ENCODE data around the gene DPCD. TPM values are rescaled to one million over a fixed set of nuclear protein-coding genes. Genes with fewer than 3 reads are reported as not detected.

The DPCD gene
- polyA plus RNA-seq, 1 donor from 2014 or later, result 234 TPM

DNA sequence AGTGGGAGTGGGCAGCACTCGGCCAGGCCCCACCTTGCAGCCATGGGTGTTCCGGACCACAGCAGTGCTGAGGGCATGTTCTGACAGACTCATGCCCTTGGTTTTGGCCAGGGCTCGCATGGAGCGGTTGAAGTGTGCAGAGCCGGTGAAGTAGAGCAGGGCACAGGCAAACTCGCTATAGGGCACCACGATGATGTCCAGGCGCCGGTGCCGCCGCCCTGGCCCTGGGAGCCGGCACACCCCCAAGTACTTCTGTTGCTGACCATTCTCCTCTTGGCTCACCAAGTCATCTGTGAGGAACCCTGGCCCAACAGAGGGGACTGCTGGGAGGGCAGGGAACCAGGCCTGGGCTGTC, 8.6 kb upstream of the DPCD start:
- no peaks in the 10 kb centered on the region for H3K27me3 ChIP-seq (ENCODE audit: insufficient read depth, low read depth, low read length)
- no peaks in the 10 kb centered on the region for H4K20me1 ChIP-seq (ENCODE audit: insufficient read depth)
- no peaks in the 10 kb centered on the region for H3K9me2 ChIP-seq (ENCODE audit: insufficient read depth, low read length)
- no peak overlapping the region for H3K4me2 ChIP-seq (ENCODE audit: low read length)
- TF ChIP-seq, protein P1, sequence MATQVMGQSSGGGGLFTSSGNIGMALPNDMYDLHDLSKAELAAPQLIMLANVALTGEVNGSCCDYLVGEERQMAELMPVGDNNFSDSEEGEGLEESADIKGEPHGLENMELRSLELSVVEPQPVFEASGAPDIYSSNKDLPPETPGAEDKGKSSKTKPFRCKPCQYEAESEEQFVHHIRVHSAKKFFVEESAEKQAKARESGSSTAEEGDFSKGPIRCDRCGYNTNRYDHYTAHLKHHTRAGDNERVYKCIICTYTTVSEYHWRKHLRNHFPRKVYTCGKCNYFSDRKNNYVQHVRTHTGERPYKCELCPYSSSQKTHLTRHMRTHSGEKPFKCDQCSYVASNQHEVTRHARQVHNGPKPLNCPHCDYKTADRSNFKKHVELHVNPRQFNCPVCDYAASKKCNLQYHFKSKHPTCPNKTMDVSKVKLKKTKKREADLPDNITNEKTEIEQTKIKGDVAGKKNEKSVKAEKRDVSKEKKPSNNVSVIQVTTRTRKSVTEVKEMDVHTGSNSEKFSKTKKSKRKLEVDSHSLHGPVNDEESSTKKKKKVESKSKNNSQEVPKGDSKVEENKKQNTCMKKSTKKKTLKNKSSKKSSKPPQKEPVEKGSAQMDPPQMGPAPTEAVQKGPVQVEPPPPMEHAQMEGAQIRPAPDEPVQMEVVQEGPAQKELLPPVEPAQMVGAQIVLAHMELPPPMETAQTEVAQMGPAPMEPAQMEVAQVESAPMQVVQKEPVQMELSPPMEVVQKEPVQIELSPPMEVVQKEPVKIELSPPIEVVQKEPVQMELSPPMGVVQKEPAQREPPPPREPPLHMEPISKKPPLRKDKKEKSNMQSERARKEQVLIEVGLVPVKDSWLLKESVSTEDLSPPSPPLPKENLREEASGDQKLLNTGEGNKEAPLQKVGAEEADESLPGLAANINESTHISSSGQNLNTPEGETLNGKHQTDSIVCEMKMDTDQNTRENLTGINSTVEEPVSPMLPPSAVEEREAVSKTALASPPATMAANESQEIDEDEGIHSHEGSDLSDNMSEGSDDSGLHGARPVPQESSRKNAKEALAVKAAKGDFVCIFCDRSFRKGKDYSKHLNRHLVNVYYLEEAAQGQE (IDR thresholded peaks at IDR 0.05; ENCODE audit: borderline replicate concordance), result no peak
- TF ChIP-seq SMC3 (conservative IDR thresholded peaks at IDR 0.05; ENCODE audit: poor library complexity) (no peak), TAF1 (IDR thresholded peaks at IDR 0.05; ENCODE audit: low read depth) (no peak), MXI1 (conservative IDR thresholded peaks at IDR 0.05; ENCODE audit: poor library complexity, severe bottlenecking) (no peak), EZH2 (IDR thresholded peaks at IDR 0.05; ENCODE audit: borderline replicate concordance, insufficient read depth, low read length, poor library complexity, severe bottlenecking) (no peak), RAD21 (conservative IDR thresholded peaks at IDR 0.05) (no peak), EP300 (conservative IDR thresholded peaks at IDR 0.05; ENCODE audit: poor library complexity, severe bottlenecking) (no peak), POLR2AphosphoS5 (IDR thresholded peaks at IDR 0.05) (no peak)
- TF ChIP-seq, protein P2, sequence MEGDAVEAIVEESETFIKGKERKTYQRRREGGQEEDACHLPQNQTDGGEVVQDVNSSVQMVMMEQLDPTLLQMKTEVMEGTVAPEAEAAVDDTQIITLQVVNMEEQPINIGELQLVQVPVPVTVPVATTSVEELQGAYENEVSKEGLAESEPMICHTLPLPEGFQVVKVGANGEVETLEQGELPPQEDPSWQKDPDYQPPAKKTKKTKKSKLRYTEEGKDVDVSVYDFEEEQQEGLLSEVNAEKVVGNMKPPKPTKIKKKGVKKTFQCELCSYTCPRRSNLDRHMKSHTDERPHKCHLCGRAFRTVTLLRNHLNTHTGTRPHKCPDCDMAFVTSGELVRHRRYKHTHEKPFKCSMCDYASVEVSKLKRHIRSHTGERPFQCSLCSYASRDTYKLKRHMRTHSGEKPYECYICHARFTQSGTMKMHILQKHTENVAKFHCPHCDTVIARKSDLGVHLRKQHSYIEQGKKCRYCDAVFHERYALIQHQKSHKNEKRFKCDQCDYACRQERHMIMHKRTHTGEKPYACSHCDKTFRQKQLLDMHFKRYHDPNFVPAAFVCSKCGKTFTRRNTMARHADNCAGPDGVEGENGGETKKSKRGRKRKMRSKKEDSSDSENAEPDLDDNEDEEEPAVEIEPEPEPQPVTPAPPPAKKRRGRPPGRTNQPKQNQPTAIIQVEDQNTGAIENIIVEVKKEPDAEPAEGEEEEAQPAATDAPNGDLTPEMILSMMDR (IDR thresholded peaks at IDR 0.05; ENCODE audit: poor library complexity, severe bottlenecking), result no peak
- H3K4me3 ChIP-seq (ENCODE audit: low read length), result no peak overlapping the region
- no peak overlapping the region for H3K27ac ChIP-seq (ENCODE audit: low read length)
- H3F3A ChIP-seq (ENCODE audit: insufficient read depth, low read length, poor library complexity, severe bottlenecking), result no peaks in the 10 kb centered on the region
- H3K79me2 ChIP-seq (replicated peaks; ENCODE audit: insufficient read depth, low read length), result no peaks in the 10 kb centered on the region
- H2AFZ ChIP-seq (ENCODE audit: low read depth, low read length), result no peak overlapping the region
- H3K36me3 ChIP-seq (ENCODE audit: insufficient read depth, low read length), result no peaks in the 10 kb centered on the region
- no peaks in the 10 kb centered on the region for H3K9me3 ChIP-seq (ENCODE audit: low read length)
- no peak overlapping the region for H3K9ac ChIP-seq (ENCODE audit: low read length)

DNA sequence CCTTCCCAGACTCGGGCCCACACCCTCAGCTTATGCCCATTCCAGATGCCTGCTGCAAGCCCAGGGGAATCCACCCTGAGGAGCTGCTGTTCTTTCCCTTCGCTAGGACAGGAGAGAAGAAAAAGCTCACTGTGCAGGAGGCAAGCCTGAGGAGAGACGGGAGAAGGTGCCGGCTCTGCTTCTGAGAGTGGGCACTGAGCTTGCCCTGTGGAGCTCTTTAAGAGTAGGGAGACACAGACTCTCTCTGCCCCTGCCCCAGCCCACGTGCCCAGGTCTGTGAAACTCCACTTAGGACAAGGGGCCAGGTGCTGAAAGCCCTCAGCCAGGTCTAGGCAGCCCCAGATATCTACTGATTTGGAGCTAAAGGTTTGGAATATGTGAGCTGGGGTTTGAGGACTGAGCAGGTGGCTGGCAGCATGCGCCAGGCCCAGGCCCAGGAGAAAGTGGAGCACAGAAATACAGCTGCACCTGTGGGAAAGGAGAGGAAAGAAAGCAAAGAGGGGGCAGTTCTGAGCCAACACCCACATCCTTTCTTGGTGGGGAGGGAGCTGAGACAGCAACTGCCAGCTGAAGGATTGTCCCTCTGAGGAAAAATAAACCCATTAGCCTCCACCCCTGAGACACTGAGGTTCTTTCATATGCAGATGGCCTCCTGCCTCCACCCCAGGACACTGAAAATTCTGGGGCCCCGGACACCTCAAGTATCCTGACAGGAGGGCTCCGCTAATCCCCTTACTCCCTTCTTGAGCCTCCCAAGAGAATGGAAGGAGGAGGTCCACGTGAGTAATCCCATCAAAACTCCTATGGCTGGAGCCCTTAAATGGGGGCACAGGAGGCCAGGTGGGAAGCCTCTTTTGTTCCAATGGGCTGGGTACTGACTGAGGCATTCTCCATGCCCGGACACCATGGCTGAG, 7.4 kb upstream of the DPCD start:
- H3K4me2 ChIP-seq (ENCODE audit: low read length), result no peak overlapping the region
- no peak overlapping the region for H3K9ac ChIP-seq (ENCODE audit: low read length)

More for the DNA sequence above, 7.4 kb upstream of the DPCD start:
- Histone ChIP-seq H4K20me1 (ENCODE audit: insufficient read depth) (no peaks in the 10 kb centered on the region), H3K9me3 (ENCODE audit: low read length) (no peaks in the 10 kb centered on the region), H3F3A (ENCODE audit: insufficient read depth, low read length, poor library complexity, severe bottlenecking) (no peaks in the 10 kb centered on the region), H3K27ac (ENCODE audit: low read length) (no peak overlapping the region), H2AFZ (ENCODE audit: low read depth, low read length) (no peak overlapping the region), H3K27me3 (ENCODE audit: insufficient read depth, low read depth, low read length) (no peaks in the 10 kb centered on the region), H3K4me3 (ENCODE audit: low read length) (no peak overlapping the region), H3K9me2 (ENCODE audit: insufficient read depth, low read length) (no peaks in the 10 kb centered on the region), H3K79me2 (replicated peaks; ENCODE audit: insufficient read depth, low read length) (no peaks in the 10 kb centered on the region), H3K36me3 (ENCODE audit: insufficient read depth, low read length) (no peaks in the 10 kb centered on the region)
- TF ChIP-seq POLR2AphosphoS5 (IDR thresholded peaks at IDR 0.05), result no peak
- TF ChIP-seq TAF1 (IDR thresholded peaks at IDR 0.05; ENCODE audit: low read depth), result no peak
- no peak for TF ChIP-seq MXI1 (conservative IDR thresholded peaks at IDR 0.05; ENCODE audit: poor library complexity, severe bottlenecking)
- TF ChIP-seq, protein P2 (IDR thresholded peaks at IDR 0.05; ENCODE audit: poor library complexity, severe bottlenecking), result no peak
- TF ChIP-seq SMC3 (conservative IDR thresholded peaks at IDR 0.05; ENCODE audit: poor library complexity), result no peak
- TF ChIP-seq, protein P1 (IDR thresholded peaks at IDR 0.05; ENCODE audit: borderline replicate concordance), result no peak
- no peak for TF ChIP-seq RAD21 (conservative IDR thresholded peaks at IDR 0.05)
- no peak for TF ChIP-seq EZH2 (IDR thresholded peaks at IDR 0.05; ENCODE audit: borderline replicate concordance, insufficient read depth, low read length, poor library complexity, severe bottlenecking)
- no peak for TF ChIP-seq EP300 (conservative IDR thresholded peaks at IDR 0.05; ENCODE audit: poor library complexity, severe bottlenecking)

All from neural cell (in vitro differentiated cells).